HG02981 (cell line): ENCODE results near the gene FCRL1.

Experiments used
- ATAC-seq: cut with Tn5 transposase; IDR thresholded peaks from one replicate; pipeline ENCODE4 v1.9.1; 2021; ENCODE audit warnings: mild to moderate bottlenecking, moderate library complexity; ENCODE audit not compliant: unreplicated experiment

FCRL1 gene

GRCh38 chr1:157803851-157804250 is 16.1 kb downstream of the FCRL1 start:
- no peak for ATAC-seq

- ATAC-seq, result no peak
Observed at GRCh38 chr1:157799996-157800395, 19.9 kb downstream of the FCRL1 start.

- no peak for ATAC-seq
Observed at GRCh38 chr1:157798211-157798610, 21.7 kb downstream of the FCRL1 start.

- no peak for ATAC-seq
Observed at GRCh38 chr1:157785248-157785647, 34.7 kb downstream of the FCRL1 start.

- ATAC-seq, result no peak
Observed at GRCh38 chr1:157784801-157785200, 35.1 kb downstream of the FCRL1 start.

GRCh38 chr1:157782931-157783330 is 37.0 kb downstream of the FCRL1 start:
- ATAC-seq, result no peak

GRCh38 chr1:157781048-157781447 is 38.9 kb downstream of the FCRL1 start:
- ATAC-seq, result peak; percentile 57

- ATAC-seq, result peak; percentile 75
Observed at GRCh38 chr1:157776971-157777391, 42.9 kb downstream of the FCRL1 start, which contains the start of gene FCRL2. Gene FCRL2 (minus strand): TSS chr1:157777132. CDS start chr1:157777073, 59 bp downstream.

GRCh38 chr1:157775101-157775870 is 44.6 kb downstream of the FCRL1 start:
- ATAC-seq, result no peak

GRCh38 chr1:157774412-157774811 is 45.5 kb downstream of the FCRL1 start:
- no peak for ATAC-seq

GRCh38 chr1:157773493-157774350 is 46.2 kb downstream of the FCRL1 start:
- ATAC-seq, result peak; percentile 42

- ATAC-seq, result no peak
Observed at GRCh38 chr1:157771661-157772425, 48.1 kb downstream of the FCRL1 start.

GRCh38 chr1:157770442-157771043 is 49.4 kb downstream of the FCRL1 start:
- ATAC-seq, result no peak

GRCh38 chr1:157766792-157767191 is 53.1 kb downstream of the FCRL1 start:
- ATAC-seq, result no peak

- ATAC-seq, result no peak
Observed at GRCh38 chr1:157758018-157758417, 61.9 kb downstream of the FCRL1 start.

GRCh38 chr1:157753611-157754010 is 66.3 kb downstream of the FCRL1 start:
- no peak for ATAC-seq

- ATAC-seq, result no peak
Observed at GRCh38 chr1:157751283-157751682, 68.6 kb downstream of the FCRL1 start.

- ATAC-seq, result no peak
Observed at GRCh38 chr1:157748262-157748817, 71.6 kb downstream of the FCRL1 start.
